22Rv1 (cell line): ENCODE data around the gene SLC39A11.

Source experiments
- ZFX ChIP-seq: fragments of 450-650 bp; IDR thresholded peaks from 2 replicates; pipeline ENCODE4 v1.6.1; 2017; ENCODE audit warnings: antibody characterized with exemption, borderline replicate concordance
- TF ChIP-seq, protein P1 (sequence below): fragments of 450-650 bp; IDR thresholded peaks from 2 replicates; pipeline ENCODE4 v1.5.1; 2017; ENCODE audit warnings: mild to moderate bottlenecking

DNA sequence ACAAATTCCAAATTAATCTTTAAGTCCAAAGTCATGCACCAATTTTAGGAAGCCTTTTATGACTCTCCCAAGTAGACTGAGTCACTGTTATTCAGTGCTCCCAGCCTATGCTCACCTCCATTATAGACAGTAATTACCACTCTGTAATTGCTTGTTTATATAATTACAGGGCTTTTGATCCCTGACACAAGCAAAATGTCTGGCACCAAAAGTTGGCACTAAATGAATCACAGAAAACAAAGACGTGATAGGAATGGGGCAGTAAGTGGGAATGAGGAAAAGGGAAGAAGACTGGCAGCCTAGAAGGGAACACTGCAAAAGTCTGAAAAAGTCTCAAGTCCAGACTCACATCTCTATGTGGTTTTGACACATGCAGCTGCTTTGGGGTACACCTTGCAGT, 94.1 kb downstream of the SLC39A11 start:
- TF ChIP-seq, protein P1, sequence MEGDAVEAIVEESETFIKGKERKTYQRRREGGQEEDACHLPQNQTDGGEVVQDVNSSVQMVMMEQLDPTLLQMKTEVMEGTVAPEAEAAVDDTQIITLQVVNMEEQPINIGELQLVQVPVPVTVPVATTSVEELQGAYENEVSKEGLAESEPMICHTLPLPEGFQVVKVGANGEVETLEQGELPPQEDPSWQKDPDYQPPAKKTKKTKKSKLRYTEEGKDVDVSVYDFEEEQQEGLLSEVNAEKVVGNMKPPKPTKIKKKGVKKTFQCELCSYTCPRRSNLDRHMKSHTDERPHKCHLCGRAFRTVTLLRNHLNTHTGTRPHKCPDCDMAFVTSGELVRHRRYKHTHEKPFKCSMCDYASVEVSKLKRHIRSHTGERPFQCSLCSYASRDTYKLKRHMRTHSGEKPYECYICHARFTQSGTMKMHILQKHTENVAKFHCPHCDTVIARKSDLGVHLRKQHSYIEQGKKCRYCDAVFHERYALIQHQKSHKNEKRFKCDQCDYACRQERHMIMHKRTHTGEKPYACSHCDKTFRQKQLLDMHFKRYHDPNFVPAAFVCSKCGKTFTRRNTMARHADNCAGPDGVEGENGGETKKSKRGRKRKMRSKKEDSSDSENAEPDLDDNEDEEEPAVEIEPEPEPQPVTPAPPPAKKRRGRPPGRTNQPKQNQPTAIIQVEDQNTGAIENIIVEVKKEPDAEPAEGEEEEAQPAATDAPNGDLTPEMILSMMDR = no peak
- no peak for TF ChIP-seq ZFX
